SK-N-MC (cell line): ENCODE results near the gene MEMO1.

Experiments
- EZH2 ChIP-seq: fragments of 200-600 bp; sonication (generic); IDR thresholded peaks from one replicate; pipeline ENCODE4 v1.6.1; 2017; ENCODE audit warnings: antibody characterized with exemption
- POLR2AphosphoS5 ChIP-seq: IDR thresholded peaks from 2 replicates; pipeline ENCODE4 v1.6.1; 2012; ENCODE audit warnings: mild to moderate bottlenecking, low read depth, low read length, borderline replicate concordance

GRCh38 chr2:31835450-31835849 is 175.4 kb downstream of the MEMO1 start:
- TF ChIP-seq EZH2 (no peak), POLR2AphosphoS5 (no peak)
